ENCODE results near the gene BGN. TPM values are rescaled to one million over a fixed set of nuclear protein-coding genes. Genes with fewer than 3 reads are reported as not detected.
A peak's percentile ranks its signal among the peaks of the same experiment; 100 is the strongest.

BGN gene
- total RNA-seq, 2 experiments from 2014 or later, result not detected

DNA sequence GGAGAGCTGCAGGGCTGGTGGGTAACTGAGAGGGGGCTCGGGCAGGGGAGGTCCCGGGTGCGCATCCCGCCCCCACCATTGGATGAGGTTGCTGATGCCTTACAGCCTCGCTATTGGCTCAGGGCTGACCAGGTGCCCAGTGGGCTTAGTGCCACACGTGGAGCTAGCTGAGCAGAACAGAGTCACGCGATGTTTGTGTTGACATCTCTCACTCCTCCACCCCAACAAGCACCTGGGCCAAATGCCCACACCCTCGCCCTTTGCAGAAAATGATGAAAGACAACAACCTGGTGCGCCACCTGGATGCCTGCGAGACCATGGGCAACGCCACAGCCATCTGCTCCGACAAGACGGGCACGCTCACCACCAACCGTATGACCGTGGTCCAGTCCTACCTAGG is 54.5 kb downstream of the BGN start:
- DNase-seq, result no peak
- H3K27ac Mint-ChIP-seq, result no peak overlapping the region
- no peaks in the 10 kb centered on the region for H3K9me3 Mint-ChIP-seq
- H3K27me3 Mint-ChIP-seq, result no peaks in the 10 kb centered on the region
- H3K4me3 Mint-ChIP-seq, result no peak overlapping the region
- ChIA-PET CTCF (interaction anchor here (1.0 kb wide), 1 partner anchor 10 kb away, joined by 4 read pairs; no protein-coding TSS in a partner anchor), POLR2A (no interaction called here)
- H3K36me3 Mint-ChIP-seq, result no peaks in the 10 kb centered on the region
- H3K4me1 Mint-ChIP-seq (ENCODE audit: low read depth), result no peaks in the 10 kb centered on the region
- intact Hi-C loops (cut with micrococcal nuclease), result no loop called here

DNA sequence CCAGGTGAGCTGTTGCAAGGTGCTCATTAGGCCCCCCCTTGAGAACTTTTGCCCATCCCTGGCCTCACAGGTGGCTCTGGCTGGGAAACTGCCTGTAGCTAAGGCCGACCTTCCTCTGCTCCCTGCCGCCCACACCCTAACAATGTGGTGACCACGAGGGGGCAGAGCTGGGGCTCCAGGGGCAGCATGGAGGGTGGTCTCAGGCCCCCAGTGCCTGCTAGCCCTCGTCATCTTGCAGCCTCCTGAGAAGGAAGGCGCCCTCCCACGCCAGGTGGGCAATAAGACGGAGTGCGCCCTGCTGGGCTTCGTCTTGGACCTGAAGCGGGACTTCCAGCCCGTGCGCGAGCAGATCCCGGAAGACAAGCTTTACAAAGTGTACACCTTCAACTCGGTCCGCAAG is 55.0 kb downstream of the BGN start:
- Mint-ChIP-seq H3K9me3 (no peaks in the 10 kb centered on the region), H3K4me1 (ENCODE audit: low read depth) (no peaks in the 10 kb centered on the region), H3K27me3 (no peaks in the 10 kb centered on the region), H3K27ac (no peak overlapping the region), H3K36me3 (no peaks in the 10 kb centered on the region), H3K4me3 (no peak overlapping the region)
- ChIA-PET POLR2A (no interaction called here), CTCF (interaction anchor here (1.0 kb wide), 1 partner anchor 11 kb away, joined by 4 read pairs; no protein-coding TSS in a partner anchor)
- no peak for DNase-seq
- intact Hi-C loops (cut with micrococcal nuclease), result no loop called here

DNA sequence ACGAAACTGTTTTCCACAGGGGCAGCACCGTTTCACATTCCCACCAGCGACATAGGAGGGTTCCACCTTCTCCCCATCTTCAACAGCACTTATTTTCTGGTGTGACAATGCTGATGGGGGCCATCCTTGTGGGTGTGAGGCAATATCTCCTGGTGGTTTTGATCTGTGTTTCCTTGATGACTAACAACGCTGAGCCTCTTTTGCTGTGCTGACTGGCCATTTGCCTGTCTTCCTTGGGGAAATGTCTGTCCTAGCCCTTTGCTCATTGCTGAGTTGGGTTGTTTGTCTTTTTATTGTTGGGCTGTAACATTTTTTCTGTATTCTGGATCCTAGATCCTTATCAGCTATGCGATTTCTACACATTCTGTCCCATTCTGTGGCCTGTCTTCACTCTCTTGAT is 56.4 kb downstream of the BGN start:
- POLR2A ChIA-PET, result no interaction called here

DNA sequence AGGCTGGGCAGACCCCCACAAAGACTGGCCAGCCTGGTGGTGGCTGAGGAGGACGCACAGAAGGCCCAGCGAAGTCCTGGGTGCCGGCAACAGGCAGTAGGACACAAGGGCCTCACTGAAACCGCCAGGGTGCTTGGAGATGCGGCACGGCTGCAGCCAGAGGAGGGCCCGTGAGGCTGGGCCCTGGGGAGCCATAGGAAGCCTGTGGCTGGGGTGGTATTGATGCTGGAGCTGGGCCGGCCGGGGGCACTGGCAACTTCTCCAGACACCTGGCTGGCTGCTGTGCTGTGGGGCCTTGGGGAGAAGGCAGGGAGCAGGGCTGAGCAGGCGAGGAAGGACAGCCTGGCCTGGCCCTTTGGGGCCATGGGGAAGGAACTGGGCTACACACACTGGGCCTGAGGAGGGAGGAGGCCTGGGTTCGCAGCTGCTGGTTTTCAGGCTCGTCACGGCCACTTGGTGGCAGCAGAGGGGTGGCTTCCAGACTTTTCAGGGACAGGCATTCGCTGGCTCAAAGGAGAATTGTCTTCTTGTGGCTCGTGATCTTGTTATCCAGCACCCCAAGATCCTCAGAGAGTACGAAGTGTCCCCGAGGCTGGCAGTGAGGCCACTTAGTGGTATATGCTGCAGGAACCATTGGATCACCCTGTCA is 59.9 kb downstream of the BGN start:
- Mint-ChIP-seq H3K27me3 (no peaks in the 10 kb centered on the region), H3K36me3 (no peaks in the 10 kb centered on the region), H3K4me3 (no peak overlapping the region), H3K9me3 (no peaks in the 10 kb centered on the region), H3K27ac (no peak overlapping the region), H3K4me1 (ENCODE audit: low read depth) (no peaks in the 10 kb centered on the region)
- DNase-seq, result peak; percentile 70
- ChIA-PET CTCF (interaction anchor here (0.6 to 5.3 kb wide), 11 partner anchors 10 to 154 kb away, joined by 3 to 49 read pairs (median 5); partner anchors contain the start of gene DUSP9), POLR2A (no interaction called here)
- intact Hi-C loops (cut with micrococcal nuclease), result loop anchor here (1.0 to 5.0 kb wide), 2 partner anchors 93 to 113 kb away; partner anchors contain the start of gene DUSP9

More for the DNA sequence above, 56.4 kb downstream of the BGN start:
- intact Hi-C loops (cut with micrococcal nuclease), result no loop called here
- Mint-ChIP-seq H3K27ac (no peak overlapping the region), H3K4me3 (no peak overlapping the region), H3K9me3 (no peaks in the 10 kb centered on the region), H3K27me3 (no peaks in the 10 kb centered on the region), H3K4me1 (ENCODE audit: low read depth) (no peaks in the 10 kb centered on the region), H3K36me3 (no peaks in the 10 kb centered on the region)
- no peak for DNase-seq
- CTCF ChIA-PET, result interaction anchor here (0.7 to 1.6 kb wide), 3 partner anchors 11 to 26 kb away, joined by 4 to 6 read pairs (median 5); no protein-coding TSS in a partner anchor

DNA sequence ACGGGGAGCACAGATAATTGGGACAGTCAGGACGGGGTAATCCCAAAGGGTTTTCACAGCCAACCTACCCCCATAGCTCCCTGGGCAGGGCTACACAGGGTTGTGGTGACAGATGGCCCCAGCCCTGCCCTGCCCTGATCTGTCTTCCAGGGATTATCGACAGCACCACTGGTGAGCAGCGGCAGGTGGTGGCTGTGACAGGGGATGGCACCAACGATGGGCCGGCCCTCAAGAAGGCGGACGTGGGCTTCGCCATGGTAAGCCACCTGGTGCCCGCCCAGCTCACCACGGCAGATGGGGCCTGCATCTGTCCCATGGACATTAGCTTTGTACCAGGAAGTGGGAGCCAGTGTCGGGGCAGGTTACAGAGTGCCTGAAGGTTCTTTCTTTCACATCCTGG is 62.0 kb downstream of the BGN start:
- Mint-ChIP-seq H3K9me3 (no peaks in the 10 kb centered on the region), H3K4me3 (no peak overlapping the region), H3K36me3 (no peaks in the 10 kb centered on the region), H3K27me3 (no peaks in the 10 kb centered on the region), H3K4me1 (ENCODE audit: low read depth) (no peaks in the 10 kb centered on the region), H3K27ac (no peak overlapping the region)
- no peak for DNase-seq
- POLR2A ChIA-PET, result no interaction called here
- intact Hi-C loops (cut with micrococcal nuclease), result loop anchor here (5.0 kb wide), 1 partner anchor 91 kb away; the partner anchor contains the start of gene DUSP9
- CTCF ChIA-PET, result interaction anchor here (2.6 to 5.3 kb wide), 3 partner anchors 17 to 111 kb away, joined by 10 to 49 read pairs (median 12); partner anchors contain the start of gene DUSP9

DNA sequence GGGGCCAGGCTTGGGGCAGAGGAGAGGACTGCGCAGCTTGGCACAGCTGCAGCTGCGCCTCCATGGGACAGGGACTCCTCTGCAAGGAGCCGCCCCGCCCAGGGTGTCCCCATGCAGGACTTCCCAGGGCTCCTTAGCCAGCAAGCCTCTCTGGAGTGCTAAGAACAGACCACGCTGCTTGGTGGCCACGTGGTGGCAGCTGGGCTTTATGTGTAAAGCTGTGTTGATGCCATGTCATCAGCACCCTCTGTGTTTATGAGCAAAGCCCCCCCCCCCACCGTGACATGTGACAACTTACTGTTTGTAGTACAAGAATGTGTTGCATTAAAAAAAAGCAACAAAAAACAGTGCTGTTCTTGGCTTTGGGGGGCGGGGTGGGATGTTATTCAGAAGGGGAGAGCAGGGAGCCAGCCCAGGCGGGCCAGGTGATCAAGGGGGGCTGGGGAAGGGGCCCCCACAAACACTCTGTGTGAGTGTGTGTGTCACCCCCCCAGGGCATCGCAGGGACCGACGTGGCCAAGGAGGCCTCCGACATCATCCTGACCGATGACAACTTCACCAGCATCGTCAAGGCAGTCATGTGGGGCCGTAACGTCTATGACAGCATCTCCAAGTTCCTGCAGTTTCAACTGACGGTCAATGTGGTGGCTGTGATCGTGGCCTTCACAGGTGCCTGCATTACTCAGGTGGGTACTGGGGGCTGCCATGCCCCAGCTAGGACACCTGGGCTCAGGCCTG is 63.0 kb downstream of the BGN start:
- intact Hi-C loops (cut with micrococcal nuclease), result loop anchor here (5.0 kb wide), 1 partner anchor 90 kb away; the partner anchor contains the start of gene DUSP9
- Mint-ChIP-seq H3K36me3 (no peaks in the 10 kb centered on the region), H3K4me1 (ENCODE audit: low read depth) (no peaks in the 10 kb centered on the region), H3K27ac (no peak overlapping the region), H3K4me3 (no peak overlapping the region), H3K27me3 (no peaks in the 10 kb centered on the region), H3K9me3 (no peaks in the 10 kb centered on the region)
- no peak for DNase-seq
- ChIA-PET POLR2A (no interaction called here), CTCF (no interaction called here)

Other genes with a start within 250 kb of the BGN start
- gene PNMA6F, start 173.2 kb upstream of the BGN start, total RNA-seq, result not detected
- 10 to 100 TPM; 11.3 to 11.5 TPM for gene ZNF275, start 160.8 kb upstream of the BGN start, total RNA-seq
- not detected for gene PNMA6E, start 93.6 kb upstream of the BGN start, total RNA-seq
- gene ZFP92, start 83.5 kb upstream of the BGN start, total RNA-seq, result 1 to 10 TPM; 1.5 to 1.6 TPM
- gene TREX2, start 48.9 kb upstream of the BGN start, total RNA-seq, result 1 to 10 TPM in 1 of 2 experiments, under 1 TPM in 1; 0.74 to 1.1 TPM
- gene HAUS7, start 24.4 kb upstream of the BGN start, total RNA-seq, result 10 to 100 TPM; 59.1 to 62.3 TPM
- not detected for gene ATP2B3, start 22.7 kb downstream of the BGN start, total RNA-seq
- gene CCNQ, start 104.2 kb downstream of the BGN start, total RNA-seq, result 10 to 100 TPM; 18.1 to 18.9 TPM
- gene DUSP9, start 152.2 kb downstream of the BGN start, total RNA-seq, result under 1 TPM; 0.12 to 0.26 TPM
- under 1 TPM in 1 of 2 experiments, not detected in 1; 0.36 TPM for gene PNCK, start 178.8 kb downstream of the BGN start, total RNA-seq
- gene SLC6A8, start 192.9 kb downstream of the BGN start, total RNA-seq, result 1 to 10 TPM in 1 of 2 experiments, under 1 TPM in 1; 0.95 to 1.3 TPM
- 100 to 1,000 TPM; 119 to 121 TPM for gene BCAP31, start 229.4 kb downstream of the BGN start, total RNA-seq
- 1 to 10 TPM; 4.8 TPM for gene ABCD1, start 229.9 kb downstream of the BGN start, total RNA-seq